BLaER1 (cell line): ENCODE results near the gene GPSM3.
A peak's percentile ranks its signal among the peaks of the same experiment; 100 is the strongest.

Experiments
- H3K27ac ChIP-seq: shearing (Covaris generic); formaldehyde crosslinking; 2 replicates; pipeline ENCODE4 v1.8.1; 2022
- H3K27me3 ChIP-seq: shearing (Covaris generic); formaldehyde crosslinking; 2 replicates; pipeline ENCODE4 v1.8.1; 2022
- H3K36me3 ChIP-seq: shearing (Covaris generic); formaldehyde crosslinking; 2 replicates; pipeline ENCODE4 v1.8.1; 2022
- H3K4me1 ChIP-seq: shearing (Covaris generic); formaldehyde crosslinking; 2 replicates; pipeline ENCODE4 v1.8.1; 2022
- H3K4me2 ChIP-seq: shearing (Covaris generic); formaldehyde crosslinking; 2 replicates; pipeline ENCODE4 v1.8.1; 2022
- H3K4me3 ChIP-seq: shearing (Covaris generic); formaldehyde crosslinking; 2 replicates; pipeline ENCODE4 v1.8.1; 2022
- H3K9ac ChIP-seq: shearing (Covaris generic); formaldehyde crosslinking; 2 replicates; pipeline ENCODE4 v1.8.1; 2022
- H3K9me3 ChIP-seq: shearing (Covaris generic); formaldehyde crosslinking; 2 replicates; pipeline ENCODE4 v1.8.1; 2022
- H4K20me1 ChIP-seq: shearing (Covaris generic); formaldehyde crosslinking; 2 replicates; pipeline ENCODE4 v1.8.1; 2022
- Cebpa-rat ChIP-seq: shearing (Covaris generic); IDR thresholded peaks from 2 replicates; pipeline ENCODE4 v1.8.1; 2022

The GPSM3 gene

DNA sequence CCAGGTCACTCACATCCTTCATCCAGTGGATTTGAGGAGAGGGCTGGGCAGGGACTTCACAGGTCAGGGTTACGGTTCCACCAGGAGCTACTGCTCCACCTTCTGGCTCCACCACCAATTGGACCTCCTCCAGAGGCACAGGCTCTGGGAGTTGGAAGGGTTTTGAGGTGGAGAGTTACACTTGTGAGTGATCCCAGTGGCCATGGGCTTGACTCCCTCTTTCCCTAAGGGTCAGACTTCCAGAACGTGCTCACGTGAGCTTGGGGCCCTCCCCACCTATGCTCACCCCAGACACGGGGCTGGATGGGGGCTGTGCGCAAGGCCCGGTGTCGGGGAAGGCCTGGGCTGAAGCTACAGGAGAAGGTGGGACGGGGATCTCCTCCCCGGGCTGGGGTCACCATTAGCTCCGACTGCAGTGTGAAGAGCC lies 9.9 kb downstream of the GPSM3 start:
- peak overlapping the region; percentile 37; the same call in 1 of the 2 replicates for H3K27ac ChIP-seq
- TF ChIP-seq Cebpa-rat, result no peak
- no peak overlapping the region for H3K4me3 ChIP-seq
- H3K9me3 ChIP-seq, result no peaks in the 10 kb centered on the region
- peak overlapping the region; percentile 41; the same call in 1 of the 2 replicates for H3K9ac ChIP-seq
- peaks cover 37% of the 10 kb centered on the region for H3K4me1 ChIP-seq
- H3K4me2 ChIP-seq, result no peak overlapping the region
- peaks cover 69% of the 10 kb centered on the region for H3K36me3 ChIP-seq
- H3K27me3 ChIP-seq, result no peaks in the 10 kb centered on the region
- no peaks in the 10 kb centered on the region; the same call in 1 of the 2 replicates for H4K20me1 ChIP-seq

GRCh38 chr6:32181915-32182529 lies 10.4 kb downstream of the GPSM3 start:
- H3K4me2 ChIP-seq, result no peak overlapping the region
- H3K9me3 ChIP-seq, result no peaks in the 10 kb centered on the region
- 0 out of 2 replicates have a peak overlapping the region, but pooled peaks have one; percentile 37 for H3K27ac ChIP-seq
- peak overlapping the region; percentile 41; the same call in 1 of the 2 replicates for H3K9ac ChIP-seq
- H4K20me1 ChIP-seq, result no peaks in the 10 kb centered on the region; the same call in 1 of the 2 replicates
- no peaks in the 10 kb centered on the region for H3K27me3 ChIP-seq
- TF ChIP-seq Cebpa-rat, result no peak
- H3K36me3 ChIP-seq, result peaks cover 64% of the 10 kb centered on the region
- no peak overlapping the region for H3K4me3 ChIP-seq
- peaks cover 36% of the 10 kb centered on the region for H3K4me1 ChIP-seq

DNA sequence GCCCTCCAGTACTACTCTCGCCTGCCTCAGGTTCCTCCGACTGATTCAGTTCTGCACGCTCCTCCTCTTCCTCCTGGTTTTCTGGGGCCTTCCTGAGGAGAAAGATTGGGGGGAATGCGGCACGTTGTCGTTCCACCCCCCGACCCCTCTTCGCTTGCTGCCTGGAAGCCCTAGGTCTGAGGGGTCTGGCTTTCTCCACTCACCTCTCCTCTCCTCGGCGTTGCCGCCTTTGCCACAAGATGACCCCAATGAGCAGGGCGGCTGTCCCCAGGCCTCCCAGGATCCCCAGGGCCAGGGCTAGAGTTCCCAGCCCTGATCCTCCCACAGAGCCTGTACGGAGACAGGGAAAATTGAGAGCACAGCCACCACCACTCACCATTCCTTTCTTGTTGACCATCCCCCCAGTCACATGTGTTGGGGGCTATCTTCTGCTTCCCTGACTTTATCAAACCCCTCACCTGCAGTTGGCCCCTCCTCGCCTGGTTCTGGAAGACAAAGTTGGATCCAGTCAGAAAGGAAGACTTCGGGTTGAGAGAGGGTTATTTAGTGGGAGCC lies 11.2 kb downstream of the GPSM3 start:
- Histone ChIP-seq H3K9ac (peak overlapping the region; percentile 48; the same call in 1 of the 2 replicates), H3K36me3 (peaks cover 56% of the 10 kb centered on the region), H3K27me3 (no peaks in the 10 kb centered on the region), H3K9me3 (no peaks in the 10 kb centered on the region), H4K20me1 (no peaks in the 10 kb centered on the region), H3K4me1 (peaks cover 36% of the 10 kb centered on the region), H3K4me3 (no peak overlapping the region), H3K27ac (no peak overlapping the region), H3K4me2 (no peak overlapping the region)
- no peak for TF ChIP-seq Cebpa-rat

DNA sequence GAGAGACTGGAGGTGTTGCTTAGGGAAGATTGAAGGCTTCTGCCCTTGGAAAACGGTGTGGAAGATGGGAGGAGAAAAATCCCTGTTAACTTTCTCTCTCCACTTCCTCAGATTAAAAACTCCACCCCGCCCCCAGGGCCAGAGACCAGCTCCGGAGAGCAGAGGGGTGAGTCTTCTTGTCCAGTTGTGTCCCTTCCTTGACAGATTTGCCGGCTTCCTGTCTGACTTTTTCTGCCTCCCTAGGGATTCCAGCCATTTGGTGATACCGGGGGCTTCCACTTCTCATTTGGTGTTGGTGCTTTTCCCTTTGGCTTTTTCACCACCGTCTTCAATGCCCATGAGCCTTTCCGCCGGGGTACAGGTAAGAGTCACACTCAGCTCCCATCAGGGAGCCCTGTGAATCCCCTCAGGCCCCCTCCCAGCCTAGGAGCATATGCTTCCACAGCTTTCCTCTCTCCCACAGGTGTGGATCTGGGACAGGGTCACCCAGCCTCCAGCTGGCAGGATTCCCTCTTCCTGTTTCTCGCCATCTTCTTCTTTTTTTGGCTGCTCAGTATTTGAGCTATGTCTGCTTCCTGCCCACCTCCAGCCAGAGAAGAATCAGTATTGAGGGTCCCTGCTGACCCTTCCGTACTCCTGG lies 12.6 kb downstream of the GPSM3 start:
- peak overlapping the region; percentile 99 for H3K4me2 ChIP-seq
- no peaks in the 10 kb centered on the region for H4K20me1 ChIP-seq
- H3K4me1 ChIP-seq, result peaks cover 42% of the 10 kb centered on the region
- no peak for TF ChIP-seq Cebpa-rat
- H3K9me3 ChIP-seq, result no peaks in the 10 kb centered on the region
- H3K27ac ChIP-seq, result no peak overlapping the region
- H3K36me3 ChIP-seq, result peaks cover 52% of the 10 kb centered on the region
- H3K9ac ChIP-seq, result peak overlapping the region; percentile 91; the same call in 1 of the 2 replicates
- peak overlapping the region; percentile 88 for H3K4me3 ChIP-seq
- H3K27me3 ChIP-seq, result no peaks in the 10 kb centered on the region

DNA sequence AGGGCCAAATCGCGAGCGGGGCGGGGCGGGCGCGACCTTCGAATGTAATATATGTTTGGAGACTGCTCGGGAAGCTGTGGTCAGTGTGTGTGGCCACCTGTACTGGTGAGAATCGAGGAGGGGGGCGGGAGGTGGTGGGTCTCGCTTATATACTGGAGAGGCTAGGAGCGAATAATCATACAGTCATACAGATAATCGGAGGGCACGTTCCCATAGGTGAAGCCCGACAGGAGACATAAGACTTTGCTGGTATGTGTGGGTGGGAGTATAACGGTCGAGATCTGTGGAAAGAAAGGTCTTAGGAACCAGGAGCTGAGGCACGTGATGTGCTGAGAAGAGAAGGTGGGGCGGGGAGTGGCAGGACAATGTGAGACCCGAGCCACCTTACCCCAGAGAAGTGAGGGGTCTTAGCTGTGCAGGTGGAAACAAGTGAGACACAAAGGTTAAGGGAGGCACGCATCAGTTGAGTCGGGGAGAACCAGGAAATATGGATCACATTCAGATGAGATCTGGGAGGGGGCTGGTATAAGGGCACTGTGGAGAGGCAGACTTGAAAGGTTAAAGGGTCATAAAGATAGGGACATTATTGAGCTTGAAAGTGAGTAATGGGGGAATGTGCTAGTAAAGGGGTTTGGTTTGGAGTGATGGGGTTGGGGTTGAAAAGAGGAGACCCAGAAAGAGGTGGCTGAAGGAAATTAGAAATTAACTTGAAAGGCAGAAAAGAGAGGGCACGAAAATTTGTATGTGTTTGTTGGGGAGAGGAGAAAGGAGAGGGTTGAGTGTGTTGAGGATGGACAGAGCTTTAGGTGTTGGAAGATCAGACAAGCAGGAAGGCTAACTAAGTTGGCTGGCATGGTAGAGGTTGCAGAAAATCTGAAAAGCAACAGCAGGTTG lies 13.6 kb downstream of the GPSM3 start:
- Histone ChIP-seq H3K9me3 (no peaks in the 10 kb centered on the region), H3K9ac (peak overlapping the region; percentile 91), H3K4me1 (peaks cover 52% of the 10 kb centered on the region), H3K36me3 (peaks cover 45% of the 10 kb centered on the region), H3K27me3 (no peaks in the 10 kb centered on the region), H3K27ac (peak overlapping the region; percentile 83), H4K20me1 (no peaks in the 10 kb centered on the region), H3K4me3 (peak overlapping the region; percentile 88), H3K4me2 (peak overlapping the region; percentile 99)
- TF ChIP-seq Cebpa-rat, result no peak

DNA sequence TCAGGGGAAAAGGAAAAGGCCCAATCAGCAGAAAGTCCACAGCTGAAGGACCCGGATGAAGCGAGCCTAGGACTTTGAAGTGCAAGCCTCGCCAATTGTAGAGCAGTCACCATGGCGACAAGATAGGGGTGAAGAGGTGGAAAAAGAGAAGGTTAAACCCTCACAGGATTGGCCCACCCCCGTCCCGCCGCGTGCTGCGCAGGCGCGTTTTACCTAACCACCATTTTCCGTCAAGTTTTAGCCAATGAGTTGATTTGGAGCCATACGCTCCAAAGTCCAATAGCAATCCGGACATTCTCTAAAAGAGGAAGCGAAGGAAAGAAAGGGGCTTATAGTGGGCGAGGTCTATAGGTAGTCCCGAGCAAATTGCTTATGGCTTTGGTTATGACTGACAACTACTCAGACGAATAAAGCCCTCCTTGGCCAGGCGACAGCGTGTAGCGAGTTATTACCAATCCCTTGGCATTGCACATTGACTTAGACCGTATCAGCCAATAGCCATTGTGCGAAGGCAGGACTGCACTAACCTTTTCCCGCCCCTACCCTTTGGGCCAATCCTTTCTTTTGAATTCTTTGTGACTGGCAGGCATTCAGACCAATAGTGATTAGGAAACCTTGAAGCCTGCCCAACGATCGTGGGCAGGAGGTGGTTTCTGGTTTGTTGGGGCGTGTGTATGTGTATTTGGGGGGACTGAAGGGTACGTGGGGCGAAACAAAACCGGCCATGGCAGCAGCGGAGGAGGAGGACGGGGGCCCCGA lies 14.5 kb downstream of the GPSM3 start, which contains the start of gene RNF5:
RNF5 (plus strand) TSS at position 618 of the 759 bp plus-strand sequence; CDS start at position 725, 107 bp downstream.
- H3K4me3 ChIP-seq, result peak within 1 kb of the TSS; percentile 88
- peak within 1 kb of the TSS; percentile 89 for H3K27ac ChIP-seq
- no peak for TF ChIP-seq Cebpa-rat

DNA sequence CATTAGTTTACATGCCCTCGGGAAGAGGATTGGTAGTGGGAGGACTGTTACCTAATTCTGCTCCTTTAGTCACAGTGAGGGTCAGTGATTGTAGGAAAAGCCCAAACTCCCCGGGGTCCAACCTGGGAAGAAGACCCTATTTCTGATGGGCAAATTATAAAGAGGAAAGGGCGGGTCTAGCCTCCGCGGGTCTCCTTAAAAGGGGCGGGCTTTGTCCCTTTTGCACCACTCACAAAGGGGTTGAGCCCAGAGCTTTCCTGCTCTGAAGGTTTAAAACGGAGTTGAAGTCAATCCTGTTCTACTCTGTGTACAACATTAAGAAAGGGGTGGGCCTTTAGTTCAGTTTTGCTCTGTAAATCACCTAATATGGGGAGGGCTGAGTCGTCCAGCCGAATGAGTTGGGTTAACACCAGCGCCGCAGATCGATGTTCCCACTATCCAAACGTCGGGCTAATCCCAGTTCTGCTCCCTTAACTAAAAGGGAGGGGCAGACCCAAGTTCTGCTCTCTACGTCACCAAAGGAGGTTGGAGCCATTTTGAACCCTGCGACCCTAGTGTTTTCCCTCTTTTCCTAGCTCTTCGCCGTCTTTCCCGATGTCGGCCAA lies 15.2 kb downstream of the GPSM3 start:
- Histone ChIP-seq H3K4me2 (peak overlapping the region; percentile 94), H3K27me3 (no peaks in the 10 kb centered on the region), H3K9ac (peak overlapping the region; percentile 82), H3K36me3 (peaks cover 30% of the 10 kb centered on the region), H3K4me1 (peaks cover 66% of the 10 kb centered on the region), H3K9me3 (no peaks in the 10 kb centered on the region), H3K27ac (peak overlapping the region; percentile 89), H4K20me1 (no peaks in the 10 kb centered on the region), H3K4me3 (peak overlapping the region; percentile 88)
- TF ChIP-seq Cebpa-rat, result no peak

More for the DNA sequence above, 14.5 kb downstream of the GPSM3 start, which contains the start of gene RNF5:
- Histone ChIP-seq H3K9ac (peak within 1 kb of the TSS; percentile 91), H3K36me3 (peaks cover 37% of the 10 kb centered on the region), H3K27me3 (no peaks in the 10 kb centered on the region), H4K20me1 (no peaks in the 10 kb centered on the region), H3K9me3 (no peaks in the 10 kb centered on the region), H3K4me2 (peak within 1 kb of the TSS; percentile 99), H3K4me1 (peaks cover 61% of the 10 kb centered on the region)

DNA sequence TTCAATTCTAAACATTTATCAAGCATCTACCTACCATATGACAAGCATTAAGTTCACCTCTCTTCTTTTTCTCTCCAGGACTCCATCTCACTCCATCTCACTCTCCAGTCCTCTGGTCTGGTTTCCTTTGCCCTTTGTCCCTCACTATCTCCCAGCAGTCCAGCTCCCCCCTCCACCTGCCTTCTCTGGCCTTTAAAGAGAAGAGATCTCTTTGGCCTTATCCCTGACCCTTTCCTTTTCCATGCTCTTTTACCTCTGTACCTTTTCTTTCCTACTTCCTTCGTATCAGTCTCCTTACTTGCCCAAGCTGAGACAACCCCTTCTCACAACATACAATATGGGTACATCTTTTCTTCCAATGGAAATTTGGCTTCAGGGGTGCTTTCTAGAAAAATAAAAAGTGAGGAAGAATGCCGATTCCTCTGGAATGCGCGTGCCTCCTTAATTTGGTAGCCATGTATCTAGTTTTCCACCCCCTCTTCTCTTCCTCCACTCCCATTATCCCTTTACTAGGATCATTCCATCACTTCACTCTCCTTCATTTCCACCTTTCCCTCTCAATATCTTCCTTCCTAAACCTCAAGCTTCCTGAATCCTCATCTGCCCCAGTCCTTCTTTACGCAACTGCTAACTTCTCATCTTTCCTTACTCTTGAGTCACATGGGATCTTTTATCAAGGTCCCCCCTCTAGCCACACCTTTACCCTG lies 15.8 kb downstream of the GPSM3 start:
- no peaks in the 10 kb centered on the region for H4K20me1 ChIP-seq
- no peak for TF ChIP-seq Cebpa-rat
- H3K4me1 ChIP-seq, result peaks cover 66% of the 10 kb centered on the region
- H3K9ac ChIP-seq, result peak overlapping the region; percentile 82
- peaks cover 24% of the 10 kb centered on the region for H3K36me3 ChIP-seq
- peak overlapping the region; percentile 94 for H3K4me2 ChIP-seq
- peak overlapping the region; percentile 89 for H3K27ac ChIP-seq
- peak overlapping the region; percentile 88 for H3K4me3 ChIP-seq
- no peaks in the 10 kb centered on the region for H3K9me3 ChIP-seq
- no peaks in the 10 kb centered on the region for H3K27me3 ChIP-seq
